GOT3 (cell line): ENCODE results near the gene CPXM2.

Experiments
- DNase-seq: peaks from one replicate; lab custom pipeline; 2025; ENCODE audit warnings: mixed read lengths; lab: John Stamatoyannopoulos, UW

CPXM2 gene

GRCh38 chr10:123800289-123800688 is 91.3 kb downstream of the CPXM2 start:
- no peak for DNase-seq

- DNase-seq = no peak
Measured at GRCh38 chr10:123798856-123799255, 92.8 kb downstream of the CPXM2 start.

- DNase-seq = no peak
Measured at GRCh38 chr10:123797813-123798212, 93.8 kb downstream of the CPXM2 start.

- no peak for DNase-seq
Measured at GRCh38 chr10:123796736-123797135, 94.9 kb downstream of the CPXM2 start.

DNA sequence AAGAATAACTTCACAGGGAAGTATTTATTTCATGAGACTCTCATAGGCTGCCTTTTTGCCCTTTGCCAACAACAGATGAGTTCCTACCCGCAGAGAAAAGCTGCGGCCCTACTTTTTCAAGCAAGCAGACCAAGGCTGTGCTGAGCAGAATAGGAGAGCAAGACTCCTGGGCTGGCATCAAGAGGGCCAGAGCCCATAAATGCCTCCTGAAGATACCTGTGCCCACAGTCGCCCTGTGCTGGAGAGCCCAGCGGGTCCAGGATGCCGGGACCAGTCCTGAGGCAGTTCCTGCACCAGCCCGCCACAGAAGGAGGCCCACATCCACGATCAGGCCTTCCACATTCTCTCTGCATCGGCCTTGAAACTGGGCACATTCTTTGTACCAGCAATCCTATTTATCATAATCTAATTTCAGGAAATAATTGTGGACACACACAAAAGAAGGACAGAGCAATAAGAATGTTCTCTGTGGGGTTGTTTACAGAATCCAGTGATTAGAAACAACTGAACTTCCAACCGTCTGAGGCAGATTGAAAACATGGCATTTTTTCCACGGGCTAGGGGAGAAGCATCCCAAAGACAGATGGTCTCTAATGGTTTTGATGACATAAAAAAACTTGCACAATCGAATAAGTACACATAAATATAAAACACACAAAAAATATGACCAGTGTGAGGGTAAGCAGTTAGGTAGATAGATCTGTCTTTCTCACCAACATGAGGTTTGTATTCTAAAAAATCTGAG is 95.6 kb downstream of the CPXM2 start:
- no peak for DNase-seq

GRCh38 chr10:123795196-123795780 is 96.3 kb downstream of the CPXM2 start:
- DNase-seq = no peak

DNA sequence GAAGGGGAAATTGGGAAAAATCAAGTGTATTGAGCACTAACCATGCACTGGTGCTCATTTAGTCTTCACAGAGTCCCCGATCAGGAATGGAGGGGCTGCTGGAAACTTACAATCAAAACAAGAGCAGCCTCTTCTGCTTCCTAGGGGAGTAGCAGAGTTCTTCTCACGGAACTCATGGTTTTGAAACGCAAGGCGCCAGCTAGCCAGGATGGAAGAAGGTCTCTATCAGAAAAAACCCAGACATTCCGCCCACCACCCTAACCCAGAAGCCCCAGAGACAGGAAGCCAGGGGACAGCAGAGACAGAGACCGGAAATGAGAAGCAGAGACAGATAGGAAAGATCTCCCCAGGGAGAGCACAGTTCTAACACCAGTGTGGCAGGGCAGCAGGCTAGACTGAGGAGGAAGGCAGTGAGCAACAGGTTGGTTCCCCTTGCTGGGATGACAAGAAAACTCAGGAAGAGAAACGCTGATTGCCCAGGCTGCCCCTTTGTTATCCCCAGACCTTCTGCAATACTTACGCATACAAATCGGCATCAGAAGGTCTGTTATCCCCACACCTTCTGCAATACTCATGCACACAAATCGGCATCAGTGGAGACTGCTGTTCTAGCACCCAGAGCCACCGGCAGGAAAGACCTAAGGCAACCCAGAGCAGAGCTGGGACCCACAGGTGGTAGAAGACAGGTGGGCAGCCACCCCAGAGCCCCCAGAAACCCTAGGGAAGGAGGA is 99.2 kb downstream of the CPXM2 start:
- DNase-seq = no peak

GRCh38 chr10:123790132-123790885 is 101.3 kb downstream of the CPXM2 start:
- no peak for DNase-seq

DNA sequence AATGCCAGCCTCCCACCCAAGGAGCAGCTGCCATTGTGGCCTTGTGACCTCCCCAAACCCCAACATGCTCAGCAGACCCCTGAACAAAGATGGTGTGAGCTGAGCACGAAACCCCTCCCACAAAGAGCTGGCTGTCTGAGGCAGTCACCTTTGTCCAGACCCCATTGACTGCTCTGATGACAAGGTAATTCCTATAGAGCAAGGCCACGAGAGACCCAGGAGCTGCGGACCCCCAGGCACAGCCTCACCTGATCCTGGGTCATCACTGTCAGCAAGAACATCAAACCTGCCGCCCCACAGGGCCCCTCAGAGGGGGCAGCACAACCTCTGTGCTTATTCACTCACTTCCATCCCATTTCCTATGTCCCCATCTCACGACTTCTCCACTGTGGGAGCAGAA is 102.6 kb downstream of the CPXM2 start:
- no peak for DNase-seq

GRCh38 chr10:123787566-123787965 is 104.0 kb downstream of the CPXM2 start:
- DNase-seq = no peak

GRCh38 chr10:123786896-123787295 is 104.7 kb downstream of the CPXM2 start:
- no peak for DNase-seq

- no peak for DNase-seq
Measured at GRCh38 chr10:123786306-123786705, 105.3 kb downstream of the CPXM2 start.

DNA sequence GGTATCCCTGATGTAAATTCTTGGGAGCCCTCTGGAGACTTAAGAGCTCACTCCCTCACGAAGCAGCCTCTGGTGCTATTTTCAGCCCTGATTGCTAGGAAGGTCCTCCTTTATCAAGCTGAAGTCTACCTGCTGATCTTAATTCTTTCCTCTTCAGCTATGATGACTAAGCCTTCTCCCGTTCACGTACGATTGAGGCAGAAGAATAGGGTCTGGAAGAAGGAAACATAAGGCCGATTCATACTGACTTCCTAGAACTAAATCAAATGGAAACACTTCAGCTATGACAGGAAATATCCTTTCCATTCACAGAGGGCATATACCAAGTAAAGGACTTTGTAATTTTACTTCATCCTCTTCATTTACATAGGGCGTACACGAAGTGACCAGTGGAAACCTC is 107.0 kb downstream of the CPXM2 start:
- DNase-seq = no peak

- DNase-seq = no peak
Measured at GRCh38 chr10:123784216-123784615, 107.4 kb downstream of the CPXM2 start.

GRCh38 chr10:123783296-123783695 is 108.3 kb downstream of the CPXM2 start:
- DNase-seq = no peak

GRCh38 chr10:123782549-123782948 is 109.1 kb downstream of the CPXM2 start:
- no peak for DNase-seq

DNA sequence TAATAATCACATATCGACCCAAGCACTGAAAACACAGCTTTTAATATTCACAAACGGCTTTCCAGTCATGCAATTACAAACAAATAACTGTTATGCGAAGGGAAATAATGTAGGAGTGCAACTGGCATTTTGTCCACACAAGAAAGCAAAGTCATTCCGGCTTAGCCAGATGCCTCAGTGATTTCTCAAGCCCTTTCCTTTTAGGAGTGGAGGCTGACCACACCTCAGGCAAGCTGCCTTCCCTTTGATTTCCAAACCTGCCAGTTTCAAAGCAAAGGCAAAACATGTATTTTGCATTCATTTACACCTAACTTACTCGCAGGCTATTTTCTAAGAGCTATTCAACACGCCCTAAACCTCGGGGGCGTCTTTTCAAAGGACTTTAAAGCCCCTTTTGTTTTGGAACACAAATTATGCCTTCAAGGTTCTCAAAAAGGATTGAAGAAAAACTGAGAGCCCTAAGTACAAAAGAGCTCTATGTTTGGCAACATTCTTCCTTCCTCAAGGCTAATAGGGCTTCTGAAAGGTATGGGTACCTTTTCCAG is 109.6 kb downstream of the CPXM2 start:
- no peak for DNase-seq

- DNase-seq = no peak
Measured at GRCh38 chr10:123781324-123781900, 110.2 kb downstream of the CPXM2 start.

DNA sequence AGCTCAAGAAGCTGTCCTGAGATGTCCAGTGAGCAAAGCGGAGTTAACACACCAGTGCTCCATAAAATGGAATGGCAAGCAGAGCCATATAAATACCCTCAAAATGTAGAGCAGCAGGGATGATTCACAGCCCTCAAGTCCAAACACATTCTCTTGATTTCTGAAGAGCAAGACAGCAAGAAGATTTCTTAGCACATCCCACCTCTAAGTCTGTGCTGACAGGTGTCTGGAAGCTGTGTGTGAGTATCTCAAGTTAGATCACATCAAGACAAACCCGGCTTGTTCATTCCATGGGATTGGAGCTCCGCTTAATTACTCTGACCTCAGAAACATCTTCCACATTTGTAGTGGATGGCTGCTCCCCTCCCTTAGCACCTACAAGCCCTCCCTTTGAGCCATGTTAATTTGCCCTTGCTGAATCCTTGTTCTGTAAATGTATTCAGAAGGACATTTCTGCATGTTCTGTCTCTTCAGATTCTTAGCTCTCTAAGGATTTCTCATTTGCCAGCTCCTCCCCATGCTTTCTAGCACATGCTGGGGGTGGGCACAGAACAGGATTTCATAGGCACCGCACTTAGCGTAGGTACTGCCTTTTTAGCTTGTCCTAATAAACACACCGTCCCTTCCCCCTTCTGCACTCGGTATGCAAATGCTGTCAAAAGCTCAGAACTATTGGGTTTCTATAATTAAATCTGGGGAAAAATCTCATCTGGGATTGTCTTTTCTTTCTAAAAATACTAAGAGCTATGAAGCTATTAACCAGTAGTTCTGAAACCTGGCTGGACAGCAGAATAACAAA is 112.7 kb downstream of the CPXM2 start:
- DNase-seq = no peak

GRCh38 chr10:123777881-123778280 is 113.7 kb downstream of the CPXM2 start:
- DNase-seq = no peak
